ENCODE measurements around the gene PSMD1. TPM values are rescaled to one million over a fixed set of nuclear protein-coding genes. Genes with fewer than 3 reads are reported as not detected.

The PSMD1 gene
- polyA plus RNA-seq, 4 donors, result 91.7 to 103 (median 98.7) TPM

- DNase-seq (ENCODE audit: low read depth in 4 of 4, low spot score in 3 of 4), result peak; percentile 70 to 77 (median 74)
Observed at GRCh38 chr2:231198291-231199173, 141.9 kb downstream of the PSMD1 start, which contains the start of gene ARMC9. ARMC9 (plus strand) TSS chr2:231198631; CDS start chr2:231206239, 7,608 bp downstream.

GRCh38 chr2:231199219-231199618 is 142.6 kb downstream of the PSMD1 start:
- no peak for DNase-seq (ENCODE audit: low read depth in 4 of 4, low spot score in 3 of 4)

- no peak for DNase-seq (ENCODE audit: low read depth in 4 of 4, low spot score in 3 of 4)
Observed at GRCh38 chr2:231200805-231201474, 144.3 kb downstream of the PSMD1 start.

GRCh38 chr2:231201475-231201814 is 144.8 kb downstream of the PSMD1 start:
- DNase-seq (ENCODE audit: low read depth in 4 of 4, low spot score in 3 of 4), result no peak

- no peak for DNase-seq (ENCODE audit: low read depth in 4 of 4, low spot score in 3 of 4)
Observed at GRCh38 chr2:231203087-231203486, 146.4 kb downstream of the PSMD1 start.

GRCh38 chr2:231204146-231204545 is 147.5 kb downstream of the PSMD1 start:
- no peak for DNase-seq (ENCODE audit: low read depth in 4 of 4, low spot score in 3 of 4)

- DNase-seq (ENCODE audit: low read depth in 4 of 4, low spot score in 3 of 4), result no peak
Observed at GRCh38 chr2:231204581-231204980, 147.9 kb downstream of the PSMD1 start.

- DNase-seq (ENCODE audit: low read depth in 4 of 4, low spot score in 3 of 4), result no peak
Observed at GRCh38 chr2:231207734-231208133, 151.1 kb downstream of the PSMD1 start.

- no peak for DNase-seq (ENCODE audit: low read depth in 4 of 4, low spot score in 3 of 4)
Observed at GRCh38 chr2:231210782-231211181, 154.1 kb downstream of the PSMD1 start.

GRCh38 chr2:231211486-231211885 is 154.8 kb downstream of the PSMD1 start:
- DNase-seq (ENCODE audit: low read depth in 4 of 4, low spot score in 3 of 4), result no peak

GRCh38 chr2:231212329-231212845 is 155.7 kb downstream of the PSMD1 start:
- DNase-seq (ENCODE audit: low read depth in 4 of 4, low spot score in 3 of 4), result no peak

GRCh38 chr2:231213931-231214642 is 157.4 kb downstream of the PSMD1 start:
- no peak for DNase-seq (ENCODE audit: low read depth in 4 of 4, low spot score in 3 of 4)

- DNase-seq (ENCODE audit: low read depth in 4 of 4, low spot score in 3 of 4), result no peak
Observed at GRCh38 chr2:231218366-231218765, 161.7 kb downstream of the PSMD1 start.

GRCh38 chr2:231219289-231219688 is 162.6 kb downstream of the PSMD1 start:
- DNase-seq (ENCODE audit: low read depth in 4 of 4, low spot score in 3 of 4), result no peak

GRCh38 chr2:231221761-231222160 is 165.1 kb downstream of the PSMD1 start:
- no peak for DNase-seq (ENCODE audit: low read depth in 4 of 4, low spot score in 3 of 4)

Other genes with a start within 250 kb of the PSMD1 start
- gene ITM2C, start 191.9 kb upstream of the PSMD1 start, polyA plus RNA-seq (ENCODE audit: insufficient read length in 4 of 4), result 1,000 to 10,000 TPM in 2 of 4 donors, 100 to 1,000 TPM in 2; 866 to 1,129 (median 963) TPM
- gene GPR55, start 131.6 kb upstream of the PSMD1 start, polyA plus RNA-seq (ENCODE audit: insufficient read length in 4 of 4), result under 1 TPM; 0.18 to 0.20 (median 0.19) TPM
- not detected for gene SPATA3, start 60.7 kb upstream of the PSMD1 start, polyA plus RNA-seq (ENCODE audit: insufficient read length in 4 of 4)
- gene C2orf72, start 19.3 kb upstream of the PSMD1 start, polyA plus RNA-seq (ENCODE audit: insufficient read length in 4 of 4), result 1 to 10 TPM; 2.9 to 4.4 (median 3.9) TPM
- 10 to 100 TPM; 13.1 to 25.8 (median 15.6) TPM for gene HTR2B, start 68.2 kb downstream of the PSMD1 start, polyA plus RNA-seq (ENCODE audit: insufficient read length in 4 of 4)
- gene ARMC9, start 141.8 kb downstream of the PSMD1 start, polyA plus RNA-seq (ENCODE audit: insufficient read length in 4 of 4), result 10 to 100 TPM; 24.7 to 28.7 (median 26.1) TPM

All from right renal pelvis (tissue), 4 donors.